Ishikawa (cell line): Measurements from ENCODE around the gene MTERF1.

Experiments used
- CEBPB ChIP-seq: IDR thresholded peaks from 2 replicates; pipeline ENCODE4 v1.6.1; 2012
- EGR1 ChIP-seq: IDR thresholded peaks from 2 replicates; pipeline ENCODE4 v1.6.1; 2012
- FOXM1 ChIP-seq: IDR thresholded peaks from 2 replicates; pipeline ENCODE4 v1.6.1; 2012; ENCODE audit warnings: low read depth, borderline replicate concordance
- MAX ChIP-seq: IDR thresholded peaks from 2 replicates; pipeline ENCODE4 v1.6.1; 2012
- NFIC ChIP-seq: IDR thresholded peaks from 2 replicates; pipeline ENCODE4 v1.6.1; 2012
- RAD21 ChIP-seq: IDR thresholded peaks from 2 replicates; pipeline ENCODE4 v1.6.1; 2012; ENCODE audit warnings: low read depth
- REST ChIP-seq: IDR thresholded peaks from 2 replicates; pipeline ENCODE4 v1.6.1; 2012; ENCODE audit warnings: low read depth, mild to moderate bottlenecking
- TAF1 ChIP-seq: IDR thresholded peaks from 2 replicates; pipeline ENCODE4 v1.6.1; 2012; ENCODE audit warnings: low read depth, mild to moderate bottlenecking
- USF1 ChIP-seq: IDR thresholded peaks from 2 replicates; pipeline ENCODE4 v1.6.1; 2012
- YY1 ChIP-seq: IDR thresholded peaks from 2 replicates; pipeline ENCODE4 v1.6.1; 2012; ENCODE audit warnings: low read depth

- TF ChIP-seq RAD21 (no peak), TAF1 (no peak), REST (no peak), NFIC (no peak), YY1 (no peak), EGR1 (no peak), CEBPB (no peak), MAX (no peak), FOXM1 (no peak), USF1 (no peak)
Measured at GRCh38 chr7:91846436-91846835, 34.1 kb downstream of the MTERF1 start.
